Left ventricle myocardium inferior (tissue), 1 donor: Measurements from ENCODE around the gene CFB. TPM values are rescaled to one million over a fixed set of nuclear protein-coding genes. Genes with fewer than 3 reads are reported as not detected.

Experiments used
- DNase-seq: peaks from one replicate; pipeline ENCODE4 v3.0.0-alpha.2; 2020
- H3K27ac ChIP-seq: fragments of 200-600 bp; replicated peaks from 2 replicates; pipeline ENCODE4 v1.8.0; 2021
- H3K27me3 ChIP-seq: fragments of 200-600 bp; 2 replicates; pipeline ENCODE4 v1.8.0; 2021; ENCODE audit warnings: low read depth
- H3K36me3 ChIP-seq: fragments of 200-600 bp; 2 replicates; pipeline ENCODE4 v1.8.0; 2021
- H3K4me1 ChIP-seq: fragments of 200-600 bp; 2 replicates; pipeline ENCODE4 v1.8.0; 2021
- H3K4me3 ChIP-seq: fragments of 200-600 bp; 2 replicates; pipeline ENCODE4 v1.8.0; 2021; ENCODE audit warnings: mild to moderate bottlenecking, moderate library complexity
- H3K9me3 ChIP-seq: fragments of 200-600 bp; replicated peaks from 2 replicates; pipeline ENCODE4 v1.8.0; 2021
- CTCF ChIP-seq: fragments of 200-600 bp; IDR thresholded peaks from 2 replicates; pipeline ENCODE4 v1.8.0; 2021; ENCODE audit warnings: antibody characterized with exemption, mild to moderate bottlenecking, borderline replicate concordance
- intact Hi-C: fragments of 100-400 bp; cut with micrococcal nuclease; formaldehyde crosslinking; loops from one replicate; pipeline ENCODE4 v1.11.0; 2022
- total RNA-seq: library from RNA; stranded (reverse); fragmentation: NEBNext Ultra II Directional; extraction: Animal tissue kit (Norgen Biotek cat#: 25700); gene quantifications from one replicate; pipeline ENCODE4 v1.2.1, GENCODE V29; 2021
- donor health status: DM: no; HTN: yes; CAD: no; lungs with severe emphysema.

Gene CFB
- total RNA-seq, 1 donor from 2014 or later, result 3.7 TPM

GRCh38 chr6:31967926-31968320 lies 22.0 kb downstream of the CFB start:
- no peak for TF ChIP-seq CTCF
- DNase-seq, result no peak

GRCh38 chr6:31968326-31968725 lies 22.4 kb downstream of the CFB start:
- H3K27ac ChIP-seq, result no peak overlapping the region
- H3K4me1 ChIP-seq, result peaks cover 32% of the 10 kb centered on the region
- H3K9me3 ChIP-seq, result no peaks in the 10 kb centered on the region
- no peak overlapping the region for H3K4me3 ChIP-seq
- intact Hi-C loops, result no loop called here
- no peaks in the 10 kb centered on the region for H3K27me3 ChIP-seq
- no peak for TF ChIP-seq CTCF
- DNase-seq, result no peak
- H3K36me3 ChIP-seq, result peaks cover 71% of the 10 kb centered on the region

More at GRCh38 chr6:31967926-31968320, 22.0 kb downstream of the CFB start:
- Histone ChIP-seq H3K9me3 (no peaks in the 10 kb centered on the region), H3K4me3 (no peak overlapping the region), H3K4me1 (peaks cover 28% of the 10 kb centered on the region), H3K27ac (no peak overlapping the region), H3K36me3 (peaks cover 75% of the 10 kb centered on the region), H3K27me3 (no peaks in the 10 kb centered on the region)
- intact Hi-C loops, result no loop called here

GRCh38 chr6:31968791-31969711 lies 23.2 kb downstream of the CFB start:
- no peak for DNase-seq

GRCh38 chr6:31969712-31970603 lies 24.1 kb downstream of the CFB start:
- Histone ChIP-seq H3K27me3 (no peaks in the 10 kb centered on the region), H3K9me3 (no peaks in the 10 kb centered on the region), H3K4me1 (peaks cover 38% of the 10 kb centered on the region), H3K4me3 (no peak overlapping the region), H3K27ac (no peak overlapping the region), H3K36me3 (peaks cover 55% of the 10 kb centered on the region)
- TF ChIP-seq CTCF, result no peak
- no peak for DNase-seq
- intact Hi-C loops, result no loop called here

More at GRCh38 chr6:31968791-31969711, 23.2 kb downstream of the CFB start:
- Histone ChIP-seq H3K27ac (no peak overlapping the region), H3K27me3 (no peaks in the 10 kb centered on the region), H3K4me3 (no peak overlapping the region), H3K36me3 (peaks cover 64% of the 10 kb centered on the region), H3K9me3 (no peaks in the 10 kb centered on the region), H3K4me1 (peaks cover 38% of the 10 kb centered on the region)
- intact Hi-C loops, result no loop called here
- no peak for TF ChIP-seq CTCF

GRCh38 chr6:31970604-31971271 lies 24.8 kb downstream of the CFB start:
- Histone ChIP-seq H3K36me3 (peaks cover 47% of the 10 kb centered on the region), H3K4me1 (peaks cover 38% of the 10 kb centered on the region), H3K4me3 (peak overlapping the region; percentile 98), H3K27me3 (no peaks in the 10 kb centered on the region), H3K9me3 (no peaks in the 10 kb centered on the region), H3K27ac (peak overlapping the region; percentile 98)
- DNase-seq, result no peak
- intact Hi-C loops, result no loop called here
- TF ChIP-seq CTCF, result no peak
